Skeletal muscle satellite cell (primary cell): ENCODE data around the gene ZBTB34.
A peak's percentile ranks its signal among the peaks of the same experiment; 100 is the strongest.

Source experiments
- H3K27me3 ChIP-seq: 2 replicates; pipeline ENCODE4 v1.7.0; 2013; ENCODE audit warnings: low read length; ENCODE audit not compliant: control insufficient read depth, insufficient read depth
- H3K36me3 ChIP-seq: 2 replicates; pipeline ENCODE4 v1.7.0; 2013; ENCODE audit warnings: mild to moderate bottlenecking, control low read depth, low read length; ENCODE audit not compliant: insufficient read depth
- H3K4me1 ChIP-seq: 2 replicates; pipeline ENCODE4 v1.7.0; 2013; ENCODE audit warnings: low read length; ENCODE audit not compliant: control insufficient read depth, insufficient read depth
- H3K4me2 ChIP-seq: 2 replicates; pipeline ENCODE4 v1.7.0; 2013; ENCODE audit warnings: mild to moderate bottlenecking, low read length
- H3K4me3 ChIP-seq: 2 replicates; pipeline ENCODE4 v1.7.0; 2013; ENCODE audit warnings: low read length
- H3K9ac ChIP-seq: 2 replicates; pipeline ENCODE4 v1.7.0; 2013; ENCODE audit warnings: mild to moderate bottlenecking, low read depth, low read length, moderate library complexity
- H3K9me3 ChIP-seq: replicated peaks from 2 replicates; pipeline ENCODE4 v1.7.0; 2013; ENCODE audit warnings: mild to moderate bottlenecking, control low read depth, low read length

ZBTB34 gene

DNA sequence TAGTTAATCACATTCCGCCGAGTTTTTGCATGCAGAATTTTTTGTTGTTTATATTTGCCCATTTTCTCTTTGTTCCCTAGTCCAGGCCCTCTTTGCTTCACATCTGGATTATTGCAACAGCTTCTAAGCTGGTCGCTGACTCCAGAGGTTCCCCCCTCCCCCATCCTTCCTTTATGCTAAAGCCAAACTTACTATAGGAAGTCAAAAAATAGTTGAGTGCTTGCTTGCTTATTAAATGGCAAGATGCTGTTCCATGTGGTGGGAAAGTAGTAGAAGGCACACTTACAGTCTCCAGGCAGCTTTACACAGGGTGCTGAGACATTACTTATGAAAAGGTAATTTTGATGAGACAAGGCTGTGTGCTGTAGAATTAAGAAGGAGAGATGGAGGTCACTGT lies 1.3 kb downstream of the ZBTB34 start:
- peak overlapping the region; percentile 95 for H3K4me3 ChIP-seq
- H3K9me3 ChIP-seq: no peaks in the 10 kb centered on the region
- peaks cover 25% of the 10 kb centered on the region for H3K27me3 ChIP-seq
- peak overlapping the region; percentile 88 for H3K9ac ChIP-seq
- H3K36me3 ChIP-seq: peaks cover 20% of the 10 kb centered on the region
- H3K4me1 ChIP-seq: peaks cover 13% of the 10 kb centered on the region
- peak overlapping the region; percentile 92 for H3K4me2 ChIP-seq

DNA sequence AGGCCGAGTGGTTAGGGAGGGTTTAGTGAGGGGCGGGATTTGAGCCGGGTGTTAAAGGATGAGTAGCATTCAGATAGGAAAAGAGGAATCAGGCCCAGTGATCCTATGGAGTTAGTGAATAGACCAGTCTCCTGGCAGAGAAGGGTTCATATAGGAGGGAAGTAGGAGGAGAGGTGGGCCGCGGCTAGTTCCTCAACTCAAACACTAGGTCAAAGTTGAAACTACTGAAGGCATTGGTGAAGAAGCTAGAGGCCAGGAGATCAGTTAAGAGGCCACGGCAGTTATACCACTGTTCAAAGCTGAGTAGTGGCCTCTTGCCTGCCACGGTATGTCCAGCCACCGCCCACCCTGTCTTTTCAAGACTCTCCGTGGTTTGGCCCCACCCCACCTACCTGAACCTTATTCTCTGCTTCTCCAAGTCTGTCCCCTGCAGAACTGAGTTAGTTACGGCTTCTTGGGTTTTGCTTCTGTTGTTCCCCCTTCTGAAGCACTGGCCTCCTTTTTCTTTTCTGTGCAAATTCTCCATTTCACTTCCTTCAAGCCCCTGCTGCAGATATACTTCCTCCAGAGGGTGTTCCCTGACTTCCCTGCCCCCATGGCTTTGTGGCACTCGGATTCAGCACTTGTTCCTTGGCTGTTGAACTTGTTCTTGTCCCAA lies 1.8 kb downstream of the ZBTB34 start:
- Histone ChIP-seq H3K4me2 (peak overlapping the region; percentile 92), H3K4me3 (peak overlapping the region; percentile 95), H3K27me3 (peaks cover 20% of the 10 kb centered on the region), H3K9ac (peak overlapping the region; percentile 88), H3K9me3 (no peaks in the 10 kb centered on the region), H3K4me1 (peaks cover 13% of the 10 kb centered on the region), H3K36me3 (peaks cover 23% of the 10 kb centered on the region)

DNA sequence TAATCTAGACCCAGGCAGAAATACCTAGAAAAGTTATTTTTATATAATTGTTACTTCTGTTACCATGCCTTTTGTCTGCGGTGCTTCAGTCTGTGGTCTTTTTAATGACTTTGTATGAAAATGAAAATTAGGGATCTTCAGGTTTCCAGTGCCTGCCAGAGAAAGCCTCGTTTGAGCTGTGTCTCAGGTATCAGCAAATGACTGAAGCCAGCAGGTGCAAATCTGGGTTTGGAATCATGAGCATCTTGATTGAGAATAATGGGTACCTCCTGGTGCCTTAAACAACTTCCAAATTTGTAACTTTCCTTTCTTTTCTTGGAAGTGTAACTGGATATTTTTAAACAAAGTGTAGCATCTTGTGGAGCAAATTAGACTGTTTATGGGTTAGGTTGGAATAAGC lies 4.3 kb downstream of the ZBTB34 start:
- no peak overlapping the region for H3K4me3 ChIP-seq
- H3K4me2 ChIP-seq: no peak overlapping the region
- H3K9ac ChIP-seq: no peak overlapping the region
- H3K9me3 ChIP-seq: no peaks in the 10 kb centered on the region
- peaks cover 32% of the 10 kb centered on the region for H3K36me3 ChIP-seq
- peaks cover 19% of the 10 kb centered on the region for H3K4me1 ChIP-seq
- no peaks in the 10 kb centered on the region for H3K27me3 ChIP-seq

DNA sequence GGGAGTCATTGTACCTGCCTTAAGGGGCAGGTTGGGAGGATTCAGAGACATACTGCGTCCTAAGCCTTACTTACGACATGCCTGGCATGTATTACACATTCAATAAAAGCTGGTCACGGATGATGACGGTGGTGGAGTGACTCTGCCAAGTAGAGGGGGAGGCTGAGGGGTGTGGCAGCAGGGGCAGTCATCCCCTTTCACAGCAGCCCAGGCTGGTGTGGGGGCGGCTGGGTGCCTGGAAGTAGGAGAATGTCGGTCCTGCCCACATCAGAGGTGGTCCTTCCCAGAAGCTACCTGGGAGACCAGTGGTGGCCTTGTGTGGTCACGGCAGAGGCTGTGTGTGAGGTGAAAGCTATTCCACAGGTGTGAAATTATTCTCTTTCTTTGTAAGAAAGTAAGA lies 8.9 kb downstream of the ZBTB34 start:
- Histone ChIP-seq H3K4me2 (no peak overlapping the region), H3K4me1 (peaks cover 6% of the 10 kb centered on the region), H3K9me3 (no peaks in the 10 kb centered on the region), H3K9ac (no peak overlapping the region), H3K36me3 (peaks cover 30% of the 10 kb centered on the region), H3K27me3 (no peaks in the 10 kb centered on the region), H3K4me3 (no peak overlapping the region)

DNA sequence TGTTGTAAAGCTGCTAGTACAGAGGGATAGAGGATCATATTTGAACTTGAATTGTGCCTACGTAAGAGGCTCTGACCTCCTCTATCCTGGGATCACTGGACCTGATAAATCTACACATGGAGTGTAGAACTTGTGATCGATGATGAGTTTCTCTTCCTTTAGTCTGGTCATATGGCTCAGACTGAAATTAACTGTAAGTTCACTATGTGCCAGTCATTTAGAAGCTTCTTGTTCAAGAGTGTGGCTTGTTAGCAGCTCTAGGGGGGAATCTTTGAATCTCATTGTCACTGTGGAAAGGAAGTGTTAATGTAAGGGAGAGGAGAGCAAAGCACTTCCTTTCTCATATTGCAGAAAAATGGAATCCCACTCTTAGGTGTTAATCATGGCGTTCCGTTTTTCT lies 12.1 kb downstream of the ZBTB34 start:
- Histone ChIP-seq H3K4me1 (peaks cover 6% of the 10 kb centered on the region), H3K36me3 (peaks cover 13% of the 10 kb centered on the region), H3K4me2 (no peak overlapping the region), H3K9me3 (no peaks in the 10 kb centered on the region), H3K9ac (no peak overlapping the region), H3K27me3 (no peaks in the 10 kb centered on the region), H3K4me3 (no peak overlapping the region)

DNA sequence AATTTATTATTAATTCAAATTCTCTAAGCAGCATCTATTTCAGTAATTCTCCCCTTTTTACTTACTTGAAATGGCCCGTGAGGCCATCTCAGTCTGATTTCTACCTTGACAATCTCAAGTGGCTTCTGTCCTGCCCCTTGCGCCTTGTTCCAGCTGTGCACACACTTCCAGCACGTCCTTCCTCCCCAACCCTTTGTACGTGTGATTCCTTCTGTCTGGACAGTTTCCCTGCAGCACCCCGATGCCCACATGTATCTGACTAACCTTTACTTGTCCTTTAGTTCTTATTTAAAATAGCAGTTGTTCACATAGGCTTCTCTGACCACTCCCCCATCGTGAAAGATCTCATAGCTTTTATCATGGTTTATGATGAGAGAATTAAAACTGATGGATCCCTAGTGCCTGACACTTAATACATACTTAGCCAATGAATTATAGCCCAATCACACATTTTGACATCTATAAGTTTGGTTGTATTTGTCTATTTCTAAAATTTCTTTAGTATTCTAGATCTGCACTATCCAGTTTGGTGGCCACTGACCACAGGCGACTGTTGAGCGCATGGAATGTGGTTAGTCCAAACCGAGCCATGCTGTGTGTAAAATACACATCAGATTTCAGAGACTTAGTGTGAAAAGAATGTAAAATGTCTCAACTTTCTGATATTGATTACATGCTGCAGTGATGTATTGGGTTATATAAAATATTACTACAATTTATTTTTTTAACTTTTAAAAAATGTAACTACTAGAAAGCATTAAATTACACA lies 14.3 kb downstream of the ZBTB34 start:
- H3K9me3 ChIP-seq: no peaks in the 10 kb centered on the region
- H3K4me1 ChIP-seq: no peaks in the 10 kb centered on the region
- no peak overlapping the region for H3K4me2 ChIP-seq
- no peak overlapping the region for H3K9ac ChIP-seq
- no peaks in the 10 kb centered on the region for H3K27me3 ChIP-seq
- H3K4me3 ChIP-seq: no peak overlapping the region
- H3K36me3 ChIP-seq: peaks cover 9% of the 10 kb centered on the region

DNA sequence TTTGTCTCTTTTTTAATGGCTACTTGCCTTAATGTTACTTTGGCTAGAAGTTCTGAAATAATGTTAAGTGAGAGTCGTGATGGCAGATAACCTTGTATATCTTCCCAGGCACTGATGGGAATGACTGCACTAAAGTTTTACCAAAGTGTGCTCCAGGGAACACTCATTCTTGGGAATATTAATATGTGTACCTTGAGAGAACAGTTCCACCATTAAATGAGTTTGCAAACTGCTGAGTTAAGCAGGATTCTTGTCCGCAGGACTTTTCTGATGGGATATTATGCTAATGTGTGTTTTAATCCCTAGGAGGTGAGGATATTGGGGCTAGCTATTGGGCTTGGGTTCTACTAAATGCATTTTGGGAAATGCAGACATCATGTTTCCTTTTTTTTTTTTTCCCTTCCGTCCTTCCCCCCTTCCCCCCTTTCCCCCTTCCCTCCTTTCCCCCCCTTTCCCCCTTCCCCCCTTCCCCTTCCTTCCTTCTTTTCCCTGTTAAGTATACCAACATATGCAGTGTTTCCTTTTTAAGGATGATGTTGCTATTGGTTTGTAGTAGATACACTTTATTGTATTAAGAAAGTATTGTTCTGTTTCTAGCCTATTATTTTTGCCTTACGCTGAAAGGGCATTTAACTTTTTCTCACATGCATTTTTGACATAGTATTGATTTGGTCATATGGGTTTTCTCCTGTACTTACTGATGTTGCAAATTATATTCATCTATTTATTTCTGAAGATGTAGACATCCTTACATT lies 15.5 kb downstream of the ZBTB34 start:
- Histone ChIP-seq H3K27me3 (no peaks in the 10 kb centered on the region), H3K4me1 (no peaks in the 10 kb centered on the region), H3K4me2 (no peak overlapping the region), H3K9me3 (no peaks in the 10 kb centered on the region), H3K9ac (no peak overlapping the region), H3K4me3 (no peak overlapping the region), H3K36me3 (peaks cover 21% of the 10 kb centered on the region)

DNA sequence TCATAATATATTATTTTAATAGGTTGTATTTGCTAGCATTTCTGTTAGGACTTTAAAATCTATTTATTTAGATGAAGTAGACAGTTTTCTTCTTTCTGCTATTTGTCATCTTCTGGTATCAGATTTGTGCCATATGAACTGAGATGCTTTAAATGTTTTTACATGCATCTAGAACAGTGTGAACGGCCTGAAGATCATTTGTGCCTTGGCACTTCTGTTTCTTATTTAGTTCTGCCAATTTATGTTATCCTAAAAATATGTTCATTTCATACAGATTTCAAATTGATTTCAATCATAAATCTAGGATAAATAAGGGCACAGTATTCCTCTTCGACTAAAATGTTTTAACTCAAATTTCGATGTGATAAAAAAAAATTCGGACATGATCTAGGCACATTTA lies 16.1 kb downstream of the ZBTB34 start:
- H3K36me3 ChIP-seq: peaks cover 25% of the 10 kb centered on the region
- H3K9ac ChIP-seq: no peak overlapping the region
- H3K9me3 ChIP-seq: no peaks in the 10 kb centered on the region
- H3K4me2 ChIP-seq: no peak overlapping the region
- H3K4me3 ChIP-seq: no peak overlapping the region
- no peaks in the 10 kb centered on the region for H3K4me1 ChIP-seq
- H3K27me3 ChIP-seq: no peaks in the 10 kb centered on the region

DNA sequence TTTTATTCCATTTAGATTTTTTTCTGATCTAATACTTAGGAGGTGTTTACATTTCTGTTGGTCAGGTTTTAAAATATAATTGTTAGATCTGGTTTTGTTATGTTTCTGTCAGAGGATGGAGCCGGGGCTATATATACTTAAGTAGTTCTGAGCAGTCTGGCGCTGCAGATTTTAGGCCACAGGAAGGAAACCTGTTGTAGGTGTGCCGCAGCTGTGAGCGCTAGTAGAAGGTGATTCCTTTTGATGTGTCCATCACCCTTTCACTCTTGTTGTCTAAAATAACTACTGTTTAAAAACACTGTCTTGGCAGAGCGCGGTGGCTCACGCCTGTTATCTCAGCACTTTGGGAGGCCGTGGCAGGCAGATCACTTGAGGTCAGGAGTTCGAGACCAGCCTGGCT lies 17.0 kb downstream of the ZBTB34 start:
- Histone ChIP-seq H3K4me3 (no peak overlapping the region), H3K9ac (no peak overlapping the region), H3K4me1 (no peaks in the 10 kb centered on the region), H3K9me3 (no peaks in the 10 kb centered on the region), H3K27me3 (no peaks in the 10 kb centered on the region), H3K4me2 (no peak overlapping the region), H3K36me3 (peaks cover 28% of the 10 kb centered on the region)

DNA sequence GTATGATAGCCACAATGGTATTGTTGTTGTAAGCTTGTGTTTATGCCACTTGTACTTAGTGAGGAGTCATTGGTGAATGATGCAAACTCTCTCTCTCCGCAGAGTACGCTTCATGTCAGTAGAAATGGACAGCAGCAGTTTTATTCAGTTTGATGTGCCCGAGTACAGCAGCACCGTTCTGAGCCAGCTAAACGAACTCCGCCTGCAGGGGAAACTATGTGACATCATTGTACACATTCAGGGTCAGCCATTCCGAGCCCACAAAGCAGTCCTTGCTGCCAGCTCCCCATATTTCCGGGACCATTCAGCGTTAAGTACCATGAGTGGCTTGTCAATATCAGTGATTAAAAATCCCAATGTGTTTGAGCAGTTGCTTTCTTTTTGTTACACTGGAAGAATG lies 18.8 kb downstream of the ZBTB34 start:
- no peak overlapping the region for H3K4me2 ChIP-seq
- no peaks in the 10 kb centered on the region for H3K27me3 ChIP-seq
- no peak overlapping the region for H3K4me3 ChIP-seq
- H3K9ac ChIP-seq: no peak overlapping the region
- no peaks in the 10 kb centered on the region for H3K9me3 ChIP-seq
- H3K4me1 ChIP-seq: no peaks in the 10 kb centered on the region
- H3K36me3 ChIP-seq: peaks cover 30% of the 10 kb centered on the region

DNA sequence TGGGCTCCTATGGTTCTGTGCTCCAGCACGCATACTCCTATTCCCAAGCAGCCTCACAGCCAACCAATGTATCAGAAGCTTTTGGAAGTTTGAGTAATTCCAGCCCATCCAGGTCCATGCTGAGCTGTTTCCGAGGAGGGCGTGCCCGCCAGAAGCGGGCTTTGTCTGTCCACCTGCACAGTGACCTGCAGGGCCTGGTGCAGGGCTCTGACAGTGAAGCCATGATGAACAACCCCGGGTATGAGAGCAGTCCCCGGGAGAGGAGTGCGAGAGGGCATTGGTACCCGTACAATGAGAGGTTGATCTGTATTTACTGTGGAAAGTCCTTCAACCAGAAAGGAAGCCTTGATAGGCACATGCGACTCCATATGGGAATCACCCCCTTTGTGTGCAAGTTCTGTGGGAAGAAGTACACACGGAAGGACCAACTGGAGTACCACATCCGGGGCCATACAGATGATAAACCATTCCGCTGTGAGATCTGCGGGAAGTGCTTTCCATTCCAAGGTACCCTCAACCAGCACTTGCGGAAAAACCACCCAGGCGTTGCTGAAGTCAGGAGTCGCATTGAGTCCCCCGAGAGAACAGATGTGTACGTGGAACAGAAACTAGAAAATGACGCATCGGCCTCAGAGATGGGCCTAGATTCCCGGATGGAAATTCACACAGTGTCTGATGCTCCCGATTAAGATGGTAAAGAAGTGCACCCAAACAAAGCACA lies 19.9 kb downstream of the ZBTB34 start:
- H3K4me1 ChIP-seq: no peaks in the 10 kb centered on the region
- H3K36me3 ChIP-seq: peaks cover 30% of the 10 kb centered on the region

More for the DNA sequence above, 19.9 kb downstream of the ZBTB34 start:
- Histone ChIP-seq H3K9me3 (no peaks in the 10 kb centered on the region), H3K9ac (no peak overlapping the region), H3K27me3 (no peaks in the 10 kb centered on the region), H3K4me3 (no peak overlapping the region), H3K4me2 (no peak overlapping the region)
